Measurements from ENCODE around the gene SRRM2. TPM values are rescaled to one million over a fixed set of nuclear protein-coding genes. Genes with fewer than 3 reads are reported as not detected.

Gene SRRM2
- total RNA-seq, 1 donor from 2014 or later = 409 TPM

- H3K27ac Mint-ChIP-seq (ENCODE audit: unreplicated experiment) = peak overlapping the region; percentile 80
- Histone ChIP-seq H3K4me3 (ENCODE audit: insufficient read depth, low read depth, low read length) (peak overlapping the region; percentile 82), H3K79me2 (ENCODE audit: insufficient read depth, low read length) (peaks cover 79% of the 10 kb centered on the region), H3K9me3 (ENCODE audit: insufficient read depth, low read depth, low read length) (no peaks in the 10 kb centered on the region), H3K27ac (ENCODE audit: low read depth, low read length) (no peak overlapping the region), H3K27me3 (ENCODE audit: insufficient read depth, low read length) (no peaks in the 10 kb centered on the region), H3K9ac (ENCODE audit: low read length) (peak overlapping the region; percentile 99), H3K4me1 (ENCODE audit: insufficient read depth, low read length) (peaks cover 21% of the 10 kb centered on the region), H3K4me2 (ENCODE audit: low read length) (peak overlapping the region; percentile 91), H3K36me3 (ENCODE audit: insufficient read depth, low read length) (peaks cover 25% of the 10 kb centered on the region), H2AFZ (ENCODE audit: low read depth, low read length) (no peak overlapping the region), H4K20me1 (ENCODE audit: insufficient read depth, low read length) (peaks cover 59% of the 10 kb centered on the region)
- no peaks in the 10 kb centered on the region for H3K27me3 Mint-ChIP-seq (ENCODE audit: low read depth, unreplicated experiment)
- H3K36me3 Mint-ChIP-seq (ENCODE audit: low read depth, unreplicated experiment) = peaks cover 16% of the 10 kb centered on the region
- H3K4me1 Mint-ChIP-seq (ENCODE audit: low read depth, unreplicated experiment) = peaks cover 26% of the 10 kb centered on the region
- peak overlapping the region; percentile 100 for H3K4me3 Mint-ChIP-seq (ENCODE audit: unreplicated experiment)
- FAIRE-seq (no peak), DNase-seq (ENCODE audit: low read depth) (no peak)
- peaks cover 4% of the 10 kb centered on the region for H3K9me3 Mint-ChIP-seq (ENCODE audit: unreplicated experiment)
- no peak for TF ChIP-seq EZH2 (IDR thresholded peaks at IDR 0.05; ENCODE audit: insufficient read depth, low read length)
Measured at GRCh38 chr16:2775131-2775716, 22.8 kb downstream of the SRRM2 start.

- Mint-ChIP-seq H3K4me1 (ENCODE audit: low read depth, unreplicated experiment) (peaks cover 25% of the 10 kb centered on the region), H3K4me3 (ENCODE audit: unreplicated experiment) (peak overlapping the region; percentile 100), H3K27me3 (ENCODE audit: low read depth, unreplicated experiment) (no peaks in the 10 kb centered on the region), H3K27ac (ENCODE audit: unreplicated experiment) (peak overlapping the region; percentile 98), H3K36me3 (ENCODE audit: low read depth, unreplicated experiment) (peaks cover 14% of the 10 kb centered on the region), H3K9me3 (ENCODE audit: unreplicated experiment) (peaks cover 4% of the 10 kb centered on the region)
- Histone ChIP-seq H3K27ac (ENCODE audit: low read depth, low read length) (peak overlapping the region; percentile 81), H3K79me2 (ENCODE audit: insufficient read depth, low read length) (peaks cover 73% of the 10 kb centered on the region), H3K4me1 (ENCODE audit: insufficient read depth, low read length) (peaks cover 21% of the 10 kb centered on the region), H3K27me3 (ENCODE audit: insufficient read depth, low read length) (no peaks in the 10 kb centered on the region), H3K9me3 (ENCODE audit: insufficient read depth, low read depth, low read length) (no peaks in the 10 kb centered on the region), H3K36me3 (ENCODE audit: insufficient read depth, low read length) (peaks cover 24% of the 10 kb centered on the region), H2AFZ (ENCODE audit: low read depth, low read length) (no peak overlapping the region), H3K9ac (ENCODE audit: low read length) (peak overlapping the region; percentile 99), H3K4me2 (ENCODE audit: low read length) (peak overlapping the region; percentile 91), H4K20me1 (ENCODE audit: insufficient read depth, low read length) (peaks cover 52% of the 10 kb centered on the region), H3K4me3 (ENCODE audit: insufficient read depth, low read depth, low read length) (peak overlapping the region; percentile 82)
- FAIRE-seq = no peak
- no peak for TF ChIP-seq CTCF (IDR thresholded peaks at IDR 0.05; ENCODE audit: insufficient read depth, low read depth, low read length)
- TF ChIP-seq EZH2 (IDR thresholded peaks at IDR 0.05; ENCODE audit: insufficient read depth, low read length) = no peak
- DNase-seq (ENCODE audit: low read depth) = no peak
Measured at GRCh38 chr16:2775765-2776499, 23.5 kb downstream of the SRRM2 start.

GRCh38 chr16:2776500-2777139 lies 24.2 kb downstream of the SRRM2 start:
- peak overlapping the region; percentile 91 for H3K4me2 ChIP-seq (ENCODE audit: low read length)
- H3K36me3 ChIP-seq (ENCODE audit: insufficient read depth, low read length) = peaks cover 17% of the 10 kb centered on the region
- no peaks in the 10 kb centered on the region for H3K9me3 ChIP-seq (ENCODE audit: insufficient read depth, low read depth, low read length)
- H4K20me1 ChIP-seq (ENCODE audit: insufficient read depth, low read length) = peaks cover 45% of the 10 kb centered on the region
- peak overlapping the region; percentile 82 for H3K4me3 ChIP-seq (ENCODE audit: insufficient read depth, low read depth, low read length)
- Mint-ChIP-seq H3K27me3 (ENCODE audit: low read depth, unreplicated experiment) (no peaks in the 10 kb centered on the region), H3K27ac (ENCODE audit: unreplicated experiment) (peak overlapping the region; percentile 98), H3K4me1 (ENCODE audit: low read depth, unreplicated experiment) (peaks cover 21% of the 10 kb centered on the region), H3K4me3 (ENCODE audit: unreplicated experiment) (peak overlapping the region; percentile 100), H3K9me3 (ENCODE audit: unreplicated experiment) (peaks cover 4% of the 10 kb centered on the region), H3K36me3 (ENCODE audit: low read depth, unreplicated experiment) (peaks cover 11% of the 10 kb centered on the region)
- TF ChIP-seq CTCF (IDR thresholded peaks at IDR 0.05; ENCODE audit: insufficient read depth, low read depth, low read length) (no peak), EZH2 (IDR thresholded peaks at IDR 0.05; ENCODE audit: insufficient read depth, low read length) (no peak)
- H3K4me1 ChIP-seq (ENCODE audit: insufficient read depth, low read length) = peaks cover 21% of the 10 kb centered on the region
- peak overlapping the region; percentile 81 for H3K27ac ChIP-seq (ENCODE audit: low read depth, low read length)
- FAIRE-seq (no peak), DNase-seq (ENCODE audit: low read depth) (no peak)
- no peaks in the 10 kb centered on the region for H3K27me3 ChIP-seq (ENCODE audit: insufficient read depth, low read length)
- peak overlapping the region; percentile 57 for H2AFZ ChIP-seq (ENCODE audit: low read depth, low read length)
- peak overlapping the region; percentile 99 for H3K9ac ChIP-seq (ENCODE audit: low read length)
- H3K79me2 ChIP-seq (ENCODE audit: insufficient read depth, low read length) = peaks cover 69% of the 10 kb centered on the region
